HepG2 (cell line): Measurements from ENCODE around the gene NXPH4. TPM values are rescaled to one million over a fixed set of nuclear protein-coding genes. Genes with fewer than 3 reads are reported as not detected.

Experiments
- ATRX ChIP-seq: sonication (generic); formaldehyde crosslinking; IDR thresholded peaks from 2 replicates; pipeline ENCODE4 v1.4.0; 2020; ENCODE audit warnings: missing genetic modification reagents, borderline replicate concordance
- BRCA1 ChIP-seq: sonication (generic); formaldehyde crosslinking; IDR thresholded peaks from 2 replicates; pipeline ENCODE4 v1.4.0; 2020; ENCODE audit warnings: missing genetic modification reagents
- CREM ChIP-seq, 2 experiments: sonication (generic) in 1 of 2; formaldehyde crosslinking in 1 of 2; IDR thresholded peaks; 2 replicates each; pipeline versions ENCODE4 v1.4.0 to v1.6.1; 2016 to 2020; ENCODE audit warnings: antibody characterized with exemption in 1 of 2, mild to moderate bottlenecking in 1 of 2, missing genetic modification reagents in 1 of 2
- EEA1 ChIP-seq: sonication (generic); formaldehyde crosslinking; IDR thresholded peaks from 2 replicates; pipeline ENCODE4 v1.5.1; 2020; ENCODE audit warnings: mild to moderate bottlenecking, missing genetic modification reagents, borderline replicate concordance
- HMGXB4 ChIP-seq, 2 experiments: sonication (generic) in 1 of 2; formaldehyde crosslinking in 1 of 2; IDR thresholded peaks; 2 replicates each; pipeline versions ENCODE4 v1.4.0 to v1.6.1; 2018 to 2020; ENCODE audit warnings: missing genetic modification reagents in 2 of 2, borderline replicate concordance in 1 of 2, low read depth in 1 of 2, mild to moderate bottlenecking in 1 of 2, missing biosample characterization in 1 of 2
- HNF1B ChIP-seq: sonication (generic); formaldehyde crosslinking; IDR thresholded peaks from 2 replicates; pipeline ENCODE4 v1.5.1; 2020; ENCODE audit warnings: mild to moderate bottlenecking, moderate library complexity, missing genetic modification reagents
- HOXA9 ChIP-seq: sonication (generic); formaldehyde crosslinking; IDR thresholded peaks from 2 replicates; pipeline ENCODE4 v1.8.1; 2022; ENCODE audit warnings: missing genetic modification reagents, mild to moderate bottlenecking, moderate library complexity, borderline replicate concordance
- MTA1 ChIP-seq: sonication (generic); formaldehyde crosslinking; IDR thresholded peaks from 2 replicates; pipeline ENCODE4 v1.4.0; 2020; ENCODE audit warnings: missing genetic modification reagents, mild to moderate bottlenecking, borderline replicate concordance
- NR2C2 ChIP-seq: sonication (generic); formaldehyde crosslinking; IDR thresholded peaks from 2 replicates; pipeline ENCODE4 v1.4.0; 2020; ENCODE audit warnings: missing genetic modification reagents, mild to moderate bottlenecking, moderate library complexity, borderline replicate concordance
- PPARG ChIP-seq: conservative IDR thresholded peaks from 2 replicates; pipeline ENCODE4 v1.6.1; 2016; ENCODE audit warnings: missing biosample characterization, missing genetic modification reagents
- RBFOX2 ChIP-seq: fragments of 200-400 bp; formaldehyde crosslinking; IDR thresholded peaks from 2 replicates; pipeline ENCODE4 v1.6.1; 2017; ENCODE audit warnings: low read depth, mild to moderate bottlenecking, low read length
- TERF1 ChIP-seq: sonication (generic); formaldehyde crosslinking; IDR thresholded peaks from 2 replicates; pipeline ENCODE4 v1.8.0; 2022; ENCODE audit warnings: mild to moderate bottlenecking, missing genetic modification reagents, moderate library complexity
- ZFP41 ChIP-seq: sonication (generic); formaldehyde crosslinking; IDR thresholded peaks from 2 replicates; pipeline ENCODE4 v1.4.0; 2020; ENCODE audit warnings: mild to moderate bottlenecking, missing genetic modification reagents, borderline replicate concordance
- ZHX1 ChIP-seq: sonication (generic); formaldehyde crosslinking; IDR thresholded peaks from 2 replicates; pipeline ENCODE4 v1.8.1; 2022; ENCODE audit warnings: low read depth, mild to moderate bottlenecking, missing genetic modification reagents
- ZIK1 ChIP-seq: sonication (generic); formaldehyde crosslinking; IDR thresholded peaks from 2 replicates; pipeline ENCODE4 v1.5.0; 2020; ENCODE audit warnings: mild to moderate bottlenecking, low read depth, missing genetic modification reagents, borderline replicate concordance
- ZNF124 ChIP-seq: sonication (generic); formaldehyde crosslinking; IDR thresholded peaks from 2 replicates; pipeline ENCODE4 v1.4.0; 2020; ENCODE audit warnings: missing genetic modification reagents
- ZNF333 ChIP-seq: sonication (generic); formaldehyde crosslinking; IDR thresholded peaks from 2 replicates; pipeline ENCODE4 v1.4.0; 2020; ENCODE audit warnings: mild to moderate bottlenecking, missing genetic modification reagents, borderline replicate concordance
- ZNF713 ChIP-seq: sonication (generic); formaldehyde crosslinking; IDR thresholded peaks from 2 replicates; pipeline ENCODE4 v1.4.0; 2020; ENCODE audit warnings: mild to moderate bottlenecking, missing genetic modification reagents
- ZNF782 ChIP-seq: sonication (generic); formaldehyde crosslinking; IDR thresholded peaks from 2 replicates; pipeline ENCODE4 v1.4.0; 2020; ENCODE audit warnings: missing genetic modification reagents, mild to moderate bottlenecking, borderline replicate concordance
- ZNF83 ChIP-seq: sonication (generic); formaldehyde crosslinking; IDR thresholded peaks from 2 replicates; pipeline ENCODE4 v1.4.0; 2020; ENCODE audit warnings: missing genetic modification reagents, mild to moderate bottlenecking, borderline replicate concordance
- ZSCAN20 ChIP-seq: sonication (generic); formaldehyde crosslinking; IDR thresholded peaks from 2 replicates; pipeline ENCODE4 v1.4.0; 2020; ENCODE audit warnings: missing genetic modification reagents, mild to moderate bottlenecking, borderline replicate concordance
- polyA plus RNA-seq, 8 experiments: library from polyadenylated mRNA; depleted of rRNA in 3 of 8; stranded (reverse) in 7 of 8; unstranded in 1 of 8; fragments of >200 nt; fragmentation: Illumina TruSeq in 4 of 8; extraction: Trizol in 4 of 8; gene quantifications; 2 replicates each; pipeline versions ENCODE4 v1.2.1 to v1.2.3, GENCODE V29; 2011 to 2016; ENCODE audit warnings: low read depth in 4 of 8, missing spikeins in 1 of 8, mixed read lengths in 1 of 8; ENCODE audit not compliant: insufficient read depth in 1 of 8
- total RNA-seq, 5 experiments: library from RNA; depleted of rRNA; stranded (reverse); fragments of >200 nt; fragmentation: Illumina TruSeq; extraction: Trizol; gene quantifications; 2 replicates each; pipeline ENCODE4 v1.2.3, GENCODE V29; 2016; ENCODE audit warnings: low read depth in 1 of 5

The NXPH4 gene
- total and polyA plus RNA-seq, 2 of the 13 experiments (the other 11 are each of a cell fraction or from before 2014, with no cell fraction given) = 0.13 TPM; not detected in 1

GRCh38 chr12:57175428-57176138, 41.0 kb upstream of the NXPH4 start (continued):
- peak in 1 of 2 experiments; percentile 35; a peak in 1 of 4 replicates for TF ChIP-seq HMGXB4 (CRISPR knock-in tag; IDR thresholded peaks at IDR 0.05; ENCODE audit: borderline replicate concordance in 1 of 2, low read depth in 1 of 2)
- no peak for TF ChIP-seq CREM (IDR thresholded peaks at IDR 0.05)
- TF ChIP-seq CREM (CRISPR knock-in tag; IDR thresholded peaks at IDR 0.05) = no peak
- TF ChIP-seq ZHX1 (CRISPR knock-in tag) = 0 out of 2 replicates have a peak, but pooled peaks have one; percentile 36
- TF ChIP-seq PPARG (CRISPR knock-in tag) = no peak
- TF ChIP-seq ZNF713 (CRISPR knock-in tag) = no peak
- no peak for TF ChIP-seq ZFP41 (CRISPR knock-in tag)
- no peak for TF ChIP-seq ZNF83 (CRISPR knock-in tag)
- no peak for TF ChIP-seq ZNF333 (CRISPR knock-in tag)
- TF ChIP-seq EEA1 (CRISPR knock-in tag) = no peak
- no peak for TF ChIP-seq ATRX (CRISPR knock-in tag)
- TF ChIP-seq ZIK1 = no peak
- TF ChIP-seq ZNF124 (CRISPR knock-in tag) = no peak
- no peak for TF ChIP-seq HNF1B (CRISPR knock-in tag)
- no peak for TF ChIP-seq HOXA9
- TF ChIP-seq ZSCAN20 (CRISPR knock-in tag) = no peak
- TF ChIP-seq RBFOX2 = peak; percentile 40; the same call in 1 of the 2 replicates
- TF ChIP-seq NR2C2 (CRISPR knock-in tag) = no peak
- no peak for TF ChIP-seq TERF1
- TF ChIP-seq ZNF782 (CRISPR knock-in tag) = no peak
- TF ChIP-seq MTA1 = peak; percentile 57; the same call in 1 of the 2 replicates
- TF ChIP-seq BRCA1 (CRISPR knock-in tag) = no peak
